ENCODE data around the gene SIGLEC12.

DNA sequence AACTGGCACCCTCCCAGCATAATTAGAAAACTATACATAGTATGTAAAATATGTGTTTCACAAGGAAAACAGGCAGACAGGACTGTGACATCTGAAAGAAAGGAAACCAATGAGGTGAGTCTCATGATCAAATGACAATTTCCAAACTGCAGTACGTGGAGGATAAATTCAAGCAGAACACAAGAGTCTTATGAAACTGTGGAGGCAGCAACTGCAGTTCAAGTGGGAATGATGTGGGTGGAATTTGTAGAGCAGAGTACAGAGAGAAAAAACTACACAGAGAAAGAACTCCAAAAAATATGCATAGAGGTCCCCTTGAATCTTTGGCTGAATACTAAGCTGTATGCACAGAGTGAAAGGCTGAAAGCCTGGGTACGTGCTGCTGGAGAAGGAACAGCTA is 20.2 kb upstream of the SIGLEC12 start:
- TF ChIP-seq, protein P1, sequence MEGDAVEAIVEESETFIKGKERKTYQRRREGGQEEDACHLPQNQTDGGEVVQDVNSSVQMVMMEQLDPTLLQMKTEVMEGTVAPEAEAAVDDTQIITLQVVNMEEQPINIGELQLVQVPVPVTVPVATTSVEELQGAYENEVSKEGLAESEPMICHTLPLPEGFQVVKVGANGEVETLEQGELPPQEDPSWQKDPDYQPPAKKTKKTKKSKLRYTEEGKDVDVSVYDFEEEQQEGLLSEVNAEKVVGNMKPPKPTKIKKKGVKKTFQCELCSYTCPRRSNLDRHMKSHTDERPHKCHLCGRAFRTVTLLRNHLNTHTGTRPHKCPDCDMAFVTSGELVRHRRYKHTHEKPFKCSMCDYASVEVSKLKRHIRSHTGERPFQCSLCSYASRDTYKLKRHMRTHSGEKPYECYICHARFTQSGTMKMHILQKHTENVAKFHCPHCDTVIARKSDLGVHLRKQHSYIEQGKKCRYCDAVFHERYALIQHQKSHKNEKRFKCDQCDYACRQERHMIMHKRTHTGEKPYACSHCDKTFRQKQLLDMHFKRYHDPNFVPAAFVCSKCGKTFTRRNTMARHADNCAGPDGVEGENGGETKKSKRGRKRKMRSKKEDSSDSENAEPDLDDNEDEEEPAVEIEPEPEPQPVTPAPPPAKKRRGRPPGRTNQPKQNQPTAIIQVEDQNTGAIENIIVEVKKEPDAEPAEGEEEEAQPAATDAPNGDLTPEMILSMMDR (IDR thresholded peaks at IDR 0.05; ENCODE audit: low read length) = no peak
- TF ChIP-seq EZH2 (IDR thresholded peaks at IDR 0.05; ENCODE audit: borderline replicate concordance, low read length) = no peak
